ENCODE data around the gene STXBP3. TPM values are rescaled to one million over a fixed set of nuclear protein-coding genes. Genes with fewer than 3 reads are reported as not detected.

The STXBP3 gene
- polyA plus RNA-seq, 1 donor = 55.5 TPM

GRCh38 chr1:108792420-108792819 is 45.9 kb downstream of the STXBP3 start:
- Histone ChIP-seq H3K4me3 (ENCODE audit: low read length) (no peak overlapping the region), H3K27me3 (ENCODE audit: control insufficient read depth, insufficient read depth, low read length) (no peaks in the 10 kb centered on the region), H3K9me3 (ENCODE audit: control insufficient read depth, low read depth, low read length) (peaks cover 6% of the 10 kb centered on the region), H3K4me1 (ENCODE audit: control insufficient read depth, insufficient read depth, low read length) (no peaks in the 10 kb centered on the region), H3K27ac (ENCODE audit: low read length) (no peak overlapping the region), H3K36me3 (ENCODE audit: control insufficient read depth, insufficient read depth, low read length) (peaks cover 38% of the 10 kb centered on the region)
- no CpG with 5 or more reads among the region's 2 CpGs for whole genome bisulfite sequencing (ENCODE audit: insufficient coverage, low lambda C conversion rate)
- DNase-seq = no peak

DNA sequence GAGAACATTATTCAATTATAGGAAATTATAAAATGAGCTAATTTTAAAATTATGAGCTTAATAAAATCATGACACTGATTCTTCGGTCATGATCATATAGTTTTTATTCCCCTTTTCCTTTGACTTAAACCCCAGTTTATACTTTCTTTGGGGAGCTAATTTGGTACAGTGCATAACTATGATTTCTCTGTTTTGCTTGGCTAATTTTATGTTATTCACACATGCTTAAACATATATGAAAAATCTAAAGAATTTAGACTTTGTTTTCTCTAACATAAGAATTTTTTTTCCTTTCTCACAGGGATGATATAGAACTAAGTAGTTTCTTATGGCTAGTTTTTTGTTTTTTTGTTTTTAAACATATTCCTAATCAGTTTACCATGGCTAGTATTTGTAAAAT is 52.5 kb downstream of the STXBP3 start:
- Histone ChIP-seq H3K27ac (ENCODE audit: low read length) (no peak overlapping the region), H3K36me3 (ENCODE audit: control insufficient read depth, insufficient read depth, low read length) (peaks cover 51% of the 10 kb centered on the region), H3K4me1 (ENCODE audit: control insufficient read depth, insufficient read depth, low read length) (no peaks in the 10 kb centered on the region), H3K9me3 (ENCODE audit: control insufficient read depth, low read depth, low read length) (no peaks in the 10 kb centered on the region), H3K27me3 (ENCODE audit: control insufficient read depth, insufficient read depth, low read length) (no peaks in the 10 kb centered on the region), H3K4me3 (ENCODE audit: low read length) (no peak overlapping the region)
- WGBS (ENCODE audit: insufficient coverage, low lambda C conversion rate) = 90% methylated on average over 1 of the region's 1 CpG
- DNase-seq = no peak

DNA sequence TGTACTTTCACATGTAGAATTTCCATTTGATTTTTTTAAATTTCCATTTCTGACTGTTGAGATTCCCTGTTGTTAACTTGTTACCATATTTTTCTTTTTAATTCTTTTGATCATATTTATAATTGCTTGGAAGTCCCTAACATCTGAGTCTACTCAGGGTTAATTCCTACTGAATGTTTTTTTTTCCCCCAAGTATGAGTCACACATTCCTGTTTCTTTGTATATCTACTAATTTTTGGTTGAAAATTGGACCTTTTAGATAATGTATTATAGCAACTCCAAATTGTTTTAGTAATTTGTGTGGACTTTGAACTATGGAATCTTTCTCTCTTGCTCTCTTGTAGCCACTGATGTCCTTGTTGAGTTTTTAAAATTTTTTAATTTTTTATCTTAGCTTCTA is 54.6 kb downstream of the STXBP3 start:
- DNase-seq = no peak
- H3K27me3 ChIP-seq (ENCODE audit: control insufficient read depth, insufficient read depth, low read length) = no peaks in the 10 kb centered on the region
- no peaks in the 10 kb centered on the region for H3K9me3 ChIP-seq (ENCODE audit: control insufficient read depth, low read depth, low read length)
- H3K36me3 ChIP-seq (ENCODE audit: control insufficient read depth, insufficient read depth, low read length) = peaks cover 49% of the 10 kb centered on the region
- no peak overlapping the region for H3K27ac ChIP-seq (ENCODE audit: low read length)
- H3K4me1 ChIP-seq (ENCODE audit: control insufficient read depth, insufficient read depth, low read length) = no peaks in the 10 kb centered on the region
- no peak overlapping the region for H3K4me3 ChIP-seq (ENCODE audit: low read length)

DNA sequence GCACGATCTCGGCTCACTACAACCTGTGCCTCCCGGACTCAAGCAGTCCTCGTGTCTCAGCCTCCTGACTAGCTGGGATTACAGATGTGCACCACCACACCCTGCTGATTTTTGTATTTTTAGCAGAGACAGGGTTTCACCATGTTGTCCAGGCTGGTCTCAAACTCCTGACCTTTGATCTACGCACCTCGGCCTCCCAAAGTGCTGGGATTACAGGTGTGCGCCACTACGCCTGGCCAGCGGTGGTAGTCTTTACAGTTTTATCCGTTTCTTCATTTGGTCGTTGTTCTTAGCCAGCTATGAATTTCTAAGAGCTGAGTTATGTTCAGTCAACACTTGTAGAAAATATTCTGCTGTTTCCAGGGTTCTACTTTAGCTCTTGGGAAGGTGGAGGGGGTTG is 57.1 kb downstream of the STXBP3 start:
- Histone ChIP-seq H3K4me3 (ENCODE audit: low read length) (no peak overlapping the region), H3K27ac (ENCODE audit: low read length) (no peak overlapping the region), H3K36me3 (ENCODE audit: control insufficient read depth, insufficient read depth, low read length) (peaks cover 52% of the 10 kb centered on the region), H3K9me3 (ENCODE audit: control insufficient read depth, low read depth, low read length) (no peaks in the 10 kb centered on the region), H3K27me3 (ENCODE audit: control insufficient read depth, insufficient read depth, low read length) (no peaks in the 10 kb centered on the region), H3K4me1 (ENCODE audit: control insufficient read depth, insufficient read depth, low read length) (no peaks in the 10 kb centered on the region)
- no peak for DNase-seq
- WGBS (ENCODE audit: insufficient coverage, low lambda C conversion rate) = 100% methylated on average over 3 of the region's 11 CpGs

DNA sequence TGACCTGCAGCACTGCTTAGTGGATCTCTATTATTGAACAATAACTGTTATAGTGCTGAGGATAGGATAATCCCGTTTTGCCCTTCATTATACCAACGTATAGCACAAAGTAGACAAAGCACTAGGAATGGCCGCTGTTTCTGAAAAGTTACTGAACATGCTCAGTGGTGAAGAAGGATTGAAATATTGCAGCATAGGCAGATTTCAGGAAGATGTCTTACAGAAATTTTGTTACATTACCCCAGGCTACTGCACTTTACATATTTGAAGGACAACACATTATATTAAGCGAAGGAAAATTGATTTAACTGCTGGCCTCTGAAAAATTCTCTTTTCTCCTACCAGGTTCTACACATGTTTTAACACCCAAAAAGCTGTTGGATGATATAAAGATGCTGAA is 62.0 kb downstream of the STXBP3 start:
- H3K27ac ChIP-seq (ENCODE audit: low read length) = no peak overlapping the region
- no peaks in the 10 kb centered on the region for H3K4me1 ChIP-seq (ENCODE audit: control insufficient read depth, insufficient read depth, low read length)
- no peaks in the 10 kb centered on the region for H3K27me3 ChIP-seq (ENCODE audit: control insufficient read depth, insufficient read depth, low read length)
- WGBS (ENCODE audit: insufficient coverage, low lambda C conversion rate) = 100% methylated on average over 1 of the region's 4 CpGs
- H3K4me3 ChIP-seq (ENCODE audit: low read length) = no peak overlapping the region
- no peak for DNase-seq
- H3K36me3 ChIP-seq (ENCODE audit: control insufficient read depth, insufficient read depth, low read length) = peaks cover 32% of the 10 kb centered on the region
- no peaks in the 10 kb centered on the region for H3K9me3 ChIP-seq (ENCODE audit: control insufficient read depth, low read depth, low read length)

DNA sequence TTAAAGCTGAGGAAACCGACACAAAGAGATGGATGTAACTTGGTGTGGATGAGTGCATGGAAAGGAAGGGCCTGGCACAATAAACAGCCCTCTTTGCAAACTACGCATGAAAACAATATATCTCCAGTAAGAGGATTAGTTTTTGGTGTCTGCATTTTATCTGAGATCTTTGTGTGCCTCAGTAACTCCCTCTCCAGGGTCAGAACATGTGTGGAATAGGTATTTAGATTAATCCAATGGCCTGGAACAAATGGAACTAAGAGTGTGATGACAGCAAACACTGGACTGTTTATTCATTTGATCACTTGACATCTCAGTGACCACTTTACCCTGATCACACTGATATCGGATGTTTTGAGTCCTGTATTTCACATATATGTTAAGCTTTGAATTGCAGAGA is 65.1 kb downstream of the STXBP3 start:
- H3K9me3 ChIP-seq (ENCODE audit: control insufficient read depth, low read depth, low read length) = no peaks in the 10 kb centered on the region
- DNase-seq = no peak
- peaks cover 14% of the 10 kb centered on the region for H3K36me3 ChIP-seq (ENCODE audit: control insufficient read depth, insufficient read depth, low read length)
- 100% methylated on average over 1 of the region's 3 CpGs for WGBS (ENCODE audit: insufficient coverage, low lambda C conversion rate)
- no peak overlapping the region for H3K4me3 ChIP-seq (ENCODE audit: low read length)
- H3K27ac ChIP-seq (ENCODE audit: low read length) = no peak overlapping the region
- no peaks in the 10 kb centered on the region for H3K27me3 ChIP-seq (ENCODE audit: control insufficient read depth, insufficient read depth, low read length)
- peaks cover 2% of the 10 kb centered on the region for H3K4me1 ChIP-seq (ENCODE audit: control insufficient read depth, insufficient read depth, low read length)

- DNase-seq = no peak
- no peak overlapping the region for H3K27ac ChIP-seq (ENCODE audit: low read length)
- no peak overlapping the region for H3K4me3 ChIP-seq (ENCODE audit: low read length)
- WGBS (ENCODE audit: insufficient coverage, low lambda C conversion rate) = 80% methylated on average over 1 of the region's 2 CpGs
- H3K9me3 ChIP-seq (ENCODE audit: control insufficient read depth, low read depth, low read length) = no peaks in the 10 kb centered on the region
- H3K27me3 ChIP-seq (ENCODE audit: control insufficient read depth, insufficient read depth, low read length) = no peaks in the 10 kb centered on the region
- peaks cover 9% of the 10 kb centered on the region for H3K36me3 ChIP-seq (ENCODE audit: control insufficient read depth, insufficient read depth, low read length)
- H3K4me1 ChIP-seq (ENCODE audit: control insufficient read depth, insufficient read depth, low read length) = peaks cover 6% of the 10 kb centered on the region
Observed at GRCh38 chr1:108813326-108813725, 66.9 kb downstream of the STXBP3 start.

DNA sequence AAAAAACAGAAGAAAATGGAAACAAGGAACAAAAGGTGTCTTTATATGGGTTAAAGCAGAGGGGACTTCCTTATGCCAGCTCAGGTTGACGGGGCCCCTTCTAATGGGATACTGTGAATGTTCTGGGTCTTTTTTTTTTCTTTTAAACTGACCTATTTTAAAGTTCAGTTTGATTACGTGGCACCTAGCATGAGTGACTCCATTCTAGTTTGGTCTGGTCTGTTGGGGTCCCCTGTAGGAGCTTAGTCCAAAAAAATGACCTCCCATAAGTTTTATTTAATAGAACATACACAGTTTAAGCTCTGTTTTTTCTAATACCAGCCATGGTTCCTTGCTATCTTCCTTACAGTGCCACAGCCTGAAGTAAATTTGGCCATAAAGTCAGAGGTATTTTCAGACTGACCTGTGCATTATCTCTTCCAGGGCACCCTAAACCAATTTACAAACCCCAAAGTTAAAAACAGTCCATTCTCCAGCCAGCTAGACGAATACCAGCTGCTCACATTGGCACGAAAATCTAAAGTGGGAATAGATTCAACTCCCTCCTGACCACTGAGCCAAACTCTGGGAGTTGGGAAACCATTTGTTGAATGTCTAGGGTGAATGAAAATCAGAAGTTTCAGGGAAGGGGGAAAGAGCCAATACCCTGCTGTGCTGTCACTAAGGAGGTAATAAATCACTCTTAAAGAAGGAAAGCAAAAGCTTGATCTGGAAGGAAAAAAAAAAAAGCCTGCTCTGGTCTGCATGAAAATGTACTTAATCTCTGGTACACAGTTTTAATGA is 68.1 kb downstream of the STXBP3 start:
- WGBS (ENCODE audit: insufficient coverage, low lambda C conversion rate) = 83% methylated on average over 1 of the region's 4 CpGs
- peaks cover 6% of the 10 kb centered on the region for H3K36me3 ChIP-seq (ENCODE audit: control insufficient read depth, insufficient read depth, low read length)
- H3K4me3 ChIP-seq (ENCODE audit: low read length) = no peak overlapping the region
- H3K9me3 ChIP-seq (ENCODE audit: control insufficient read depth, low read depth, low read length) = no peaks in the 10 kb centered on the region
- no peaks in the 10 kb centered on the region for H3K27me3 ChIP-seq (ENCODE audit: control insufficient read depth, insufficient read depth, low read length)
- peaks cover 6% of the 10 kb centered on the region for H3K4me1 ChIP-seq (ENCODE audit: control insufficient read depth, insufficient read depth, low read length)
- DNase-seq = peak in 1 of 2 donors; percentile 19
- no peak overlapping the region for H3K27ac ChIP-seq (ENCODE audit: low read length)

DNA sequence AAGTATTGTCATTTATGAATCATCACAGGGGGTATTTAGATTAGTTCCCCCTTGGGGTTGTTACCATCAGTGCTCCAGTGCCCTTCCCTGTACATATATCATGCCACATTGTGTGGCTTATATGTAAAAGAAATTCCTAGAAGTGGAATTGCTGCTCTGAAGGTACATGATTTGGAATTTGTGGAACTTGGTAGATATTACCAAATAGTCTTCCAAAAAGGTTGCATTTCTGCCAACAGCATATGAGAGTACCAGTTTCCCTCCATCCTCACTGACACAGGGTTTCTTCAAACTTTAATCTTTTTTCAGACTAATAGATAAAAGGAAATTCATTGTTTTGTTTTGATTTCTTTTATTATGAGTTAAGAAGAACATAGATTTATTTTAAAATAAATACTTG is 69.1 kb downstream of the STXBP3 start:
- Histone ChIP-seq H3K9me3 (ENCODE audit: control insufficient read depth, low read depth, low read length) (no peaks in the 10 kb centered on the region), H3K27me3 (ENCODE audit: control insufficient read depth, insufficient read depth, low read length) (no peaks in the 10 kb centered on the region), H3K36me3 (ENCODE audit: control insufficient read depth, insufficient read depth, low read length) (peaks cover 3% of the 10 kb centered on the region), H3K27ac (ENCODE audit: low read length) (peak overlapping the region; percentile 54), H3K4me3 (ENCODE audit: low read length) (no peak overlapping the region), H3K4me1 (ENCODE audit: control insufficient read depth, insufficient read depth, low read length) (peaks cover 6% of the 10 kb centered on the region)
- DNase-seq = no peak

GRCh38 chr1:108816049-108816893 is 69.8 kb downstream of the STXBP3 start:
- peak; percentile 72 to 86 for DNase-seq

More at GRCh38 chr1:108816049-108816893, 69.8 kb downstream of the STXBP3 start:
- no peaks in the 10 kb centered on the region for H3K9me3 ChIP-seq (ENCODE audit: control insufficient read depth, low read depth, low read length)
- H3K36me3 ChIP-seq (ENCODE audit: control insufficient read depth, insufficient read depth, low read length) = peaks cover 3% of the 10 kb centered on the region
- no peaks in the 10 kb centered on the region for H3K27me3 ChIP-seq (ENCODE audit: control insufficient read depth, insufficient read depth, low read length)
- no peak overlapping the region for H3K4me3 ChIP-seq (ENCODE audit: low read length)
- WGBS (ENCODE audit: insufficient coverage, low lambda C conversion rate) = 34% methylated on average over 5 of the region's 12 CpGs
- peaks cover 6% of the 10 kb centered on the region for H3K4me1 ChIP-seq (ENCODE audit: control insufficient read depth, insufficient read depth, low read length)
- peak overlapping the region; percentile 54 for H3K27ac ChIP-seq (ENCODE audit: low read length)

All from large intestine (tissue), 3 donors.